DMS53 treated with DMSO at 0.1 percent for 48 hours (cell line): ENCODE results near the gene LRIT1.
"Not testable (repeated sequence)": the region's sequence is repeated elsewhere in the genome, so short reads cannot be mapped to it uniquely, and the experiment has no call there.

ENCODE experiments used
- DNase-seq: peaks from one replicate; lab custom pipeline; 2025; ENCODE audit not compliant: unreplicated experiment; lab: John Stamatoyannopoulos, UW

LRIT1 gene, protein sequence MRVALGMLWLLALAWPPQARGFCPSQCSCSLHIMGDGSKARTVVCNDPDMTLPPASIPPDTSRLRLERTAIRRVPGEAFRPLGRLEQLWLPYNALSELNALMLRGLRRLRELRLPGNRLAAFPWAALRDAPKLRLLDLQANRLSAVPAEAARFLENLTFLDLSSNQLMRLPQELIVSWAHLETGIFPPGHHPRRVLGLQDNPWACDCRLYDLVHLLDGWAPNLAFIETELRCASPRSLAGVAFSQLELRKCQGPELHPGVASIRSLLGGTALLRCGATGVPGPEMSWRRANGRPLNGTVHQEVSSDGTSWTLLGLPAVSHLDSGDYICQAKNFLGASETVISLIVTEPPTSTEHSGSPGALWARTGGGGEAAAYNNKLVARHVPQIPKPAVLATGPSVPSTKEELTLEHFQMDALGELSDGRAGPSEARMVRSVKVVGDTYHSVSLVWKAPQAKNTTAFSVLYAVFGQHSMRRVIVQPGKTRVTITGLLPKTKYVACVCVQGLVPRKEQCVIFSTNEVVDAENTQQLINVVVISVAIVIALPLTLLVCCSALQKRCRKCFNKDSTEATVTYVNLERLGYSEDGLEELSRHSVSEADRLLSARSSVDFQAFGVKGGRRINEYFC

GRCh38 chr10:84241185-84241790 lies at the start of gene LRIT1:
Gene LRIT1 (minus strand): TSS chr10:84241546. CDS start chr10:84241439, 107 bp downstream.
- DNase-seq, result no peak

GRCh38 chr10:84290235-84290634 lies 48.9 kb upstream of the LRIT1 start:
- DNase-seq, result no peak

DNA sequence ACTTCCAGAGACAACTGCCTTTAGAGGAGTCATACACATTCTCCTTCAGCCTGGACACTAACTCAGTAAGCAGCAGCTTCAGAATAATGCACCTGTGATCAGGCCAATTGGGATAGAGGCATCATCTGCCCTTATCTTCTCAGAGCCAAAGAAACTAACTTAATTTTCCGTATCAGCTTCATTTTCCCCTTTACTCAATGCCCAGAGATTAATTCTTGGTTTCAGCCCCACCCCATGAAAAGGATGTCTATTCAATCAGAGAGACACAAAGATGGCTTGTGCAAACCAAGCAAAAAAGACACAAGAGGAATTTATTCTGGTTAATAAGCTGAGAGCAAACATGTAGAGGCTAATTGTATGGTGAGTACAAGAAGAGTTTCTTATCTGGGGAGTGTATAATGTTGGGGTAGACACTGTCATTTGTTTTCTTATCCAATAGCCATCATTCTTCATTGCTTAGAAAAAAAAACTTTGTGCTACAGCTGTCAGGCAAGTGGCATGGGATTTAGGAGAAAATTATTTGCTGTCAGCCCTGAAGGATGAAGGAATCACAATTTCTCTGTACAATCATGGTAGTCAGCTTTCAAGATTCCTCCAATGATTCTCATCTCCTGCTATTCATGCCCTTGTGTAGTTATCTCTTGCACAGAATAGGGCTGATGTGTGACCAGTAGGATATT lies 48.3 kb upstream of the LRIT1 start:
- DNase-seq, result no peak

- DNase-seq, result no peak
These were observed 46.8 kb upstream of the LRIT1 start for GRCh38 chr10:84288151-84288550.

GRCh38 chr10:84286695-84287094 lies 45.3 kb upstream of the LRIT1 start:
- no peak for DNase-seq

DNA sequence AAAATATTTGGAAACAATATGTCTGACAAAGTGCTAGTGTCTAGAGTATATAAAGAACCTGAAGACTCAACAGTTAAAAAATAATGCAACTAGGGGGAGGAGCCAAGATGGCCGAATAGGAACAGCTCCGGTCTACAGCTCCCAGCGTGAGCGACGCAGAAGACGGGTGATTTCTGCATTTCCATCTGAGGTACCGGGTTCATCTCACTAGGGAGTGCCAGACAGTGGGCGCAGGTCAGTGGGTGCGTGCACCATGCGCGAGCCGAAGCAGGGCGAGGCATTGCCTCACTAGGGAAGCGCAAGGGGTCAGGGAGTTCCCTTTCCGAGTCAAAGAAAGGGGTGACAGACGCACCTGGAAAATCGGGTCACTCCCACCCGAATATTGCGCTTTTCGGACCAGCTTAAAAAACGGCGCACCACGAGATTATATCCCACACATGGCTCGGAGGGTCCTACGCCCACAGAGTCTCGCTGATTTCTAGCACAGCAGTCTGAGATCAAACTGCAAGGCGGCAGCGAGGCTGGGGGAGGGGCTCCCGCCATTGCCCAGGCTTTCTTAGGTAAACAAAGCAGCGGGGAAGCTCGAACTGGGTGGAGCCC lies 38.6 kb upstream of the LRIT1 start:
- not testable (repeated sequence) for DNase-seq

DNA sequence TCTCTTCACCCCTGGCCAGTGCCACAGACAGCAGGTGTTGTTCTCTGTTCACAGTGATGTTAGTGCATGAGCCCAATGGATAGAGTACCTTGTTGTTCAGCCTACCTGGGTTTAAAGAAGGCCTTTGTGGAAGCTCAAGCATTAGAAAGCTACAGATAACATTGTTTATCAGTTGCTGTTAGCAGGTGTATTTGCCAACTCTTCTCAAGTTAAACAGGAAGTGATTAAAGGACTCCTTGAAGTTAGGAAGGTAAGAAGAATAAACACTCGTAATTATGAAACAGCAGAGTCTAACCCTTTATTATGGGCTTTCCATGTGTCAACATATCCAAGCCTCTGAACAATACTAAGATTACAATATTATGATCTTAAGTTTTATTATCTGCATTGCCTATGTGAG lies 29.4 kb upstream of the LRIT1 start:
- DNase-seq, result peak; percentile 99

DNA sequence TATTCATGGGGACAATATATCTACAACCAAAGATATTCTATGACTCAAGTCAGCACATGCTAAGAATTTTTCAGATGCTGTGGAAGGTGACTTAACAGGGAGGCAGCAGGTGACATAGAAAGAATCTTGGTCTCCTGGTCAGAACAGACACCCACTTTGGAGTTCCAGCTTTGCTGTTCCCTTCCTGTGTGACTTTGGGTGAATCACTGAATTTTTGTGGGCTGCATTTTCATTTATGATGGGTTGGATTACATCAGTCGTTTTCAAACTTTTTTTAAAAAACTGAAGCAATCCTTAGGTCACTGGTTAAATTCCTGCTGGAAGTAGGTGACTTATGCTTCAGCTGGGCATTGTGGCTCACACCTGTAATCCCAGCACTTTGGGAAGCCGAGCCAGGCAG lies 28.4 kb upstream of the LRIT1 start:
- DNase-seq, result no peak

DNA sequence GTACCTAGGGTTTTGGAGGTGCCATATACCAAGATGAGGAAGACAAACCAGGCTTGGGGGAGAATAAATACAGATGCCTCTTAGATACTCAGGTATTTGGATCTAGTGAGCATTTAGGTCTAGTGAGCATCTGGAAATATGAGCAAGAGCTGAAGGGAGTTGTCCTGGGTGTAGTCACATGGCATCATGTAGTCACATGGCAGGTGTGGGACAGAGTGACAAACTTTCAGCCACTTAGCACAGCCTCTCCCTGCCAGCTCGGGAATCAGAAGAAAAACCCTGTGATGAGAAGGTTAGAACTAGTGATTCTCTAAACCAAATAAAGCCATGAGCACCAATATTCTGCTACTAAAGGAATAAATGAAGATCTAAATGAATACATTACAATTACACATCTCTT lies 27.8 kb upstream of the LRIT1 start:
- no peak for DNase-seq

DNA sequence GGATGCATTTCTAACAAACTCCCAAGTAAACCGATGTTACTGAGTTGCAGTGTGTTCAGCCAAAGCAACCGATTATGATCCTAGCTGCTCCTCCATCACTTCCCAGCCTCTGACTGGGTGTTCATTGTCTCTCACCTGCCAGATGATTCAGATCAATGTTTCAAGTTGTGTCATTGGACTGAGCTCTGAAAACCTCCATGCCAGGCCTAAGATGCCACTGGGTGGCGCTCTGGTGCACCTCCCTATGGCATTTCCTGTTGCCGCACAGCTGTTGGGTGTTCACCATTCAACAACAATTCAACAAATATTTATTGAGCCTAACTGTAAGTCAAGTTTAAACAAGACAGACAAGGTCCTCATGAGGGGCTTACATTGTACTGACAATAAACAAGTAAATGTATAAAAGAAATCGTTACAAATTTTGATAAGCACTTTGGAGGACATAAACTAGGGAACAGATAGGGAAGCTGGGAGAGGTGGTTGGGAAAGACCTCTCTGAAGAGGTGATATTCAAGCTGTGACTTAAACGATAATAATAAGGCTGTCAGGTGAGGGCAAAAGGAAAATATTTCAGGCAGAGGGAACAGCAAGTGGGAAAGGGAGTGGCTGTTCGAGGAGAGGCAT lies 26.3 kb upstream of the LRIT1 start:
- peak; percentile 91 for DNase-seq

DNA sequence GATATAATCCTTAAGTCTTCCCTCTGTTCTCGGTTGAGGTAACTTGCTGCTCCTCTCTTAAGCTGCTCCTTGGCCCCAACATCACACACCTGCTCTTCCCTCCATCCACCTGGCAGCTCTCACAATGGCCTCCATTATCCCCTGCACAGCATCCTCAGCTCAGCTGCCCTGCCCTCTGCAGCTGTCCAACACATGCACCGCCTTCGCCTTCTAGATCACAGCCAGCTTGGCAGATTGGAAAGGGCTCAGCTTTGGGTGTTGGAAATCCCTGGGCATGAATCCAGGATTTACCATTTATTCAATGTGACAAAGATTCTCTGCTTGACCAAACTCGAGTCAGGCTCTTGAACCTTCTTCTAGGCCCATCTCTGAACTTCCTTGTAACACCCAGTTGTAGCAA lies 24.1 kb upstream of the LRIT1 start:
- DNase-seq, result peak; percentile 27

- DNase-seq, result peak; percentile 74
These were observed 23.3 kb upstream of the LRIT1 start for GRCh38 chr10:84264611-84265141.

DNA sequence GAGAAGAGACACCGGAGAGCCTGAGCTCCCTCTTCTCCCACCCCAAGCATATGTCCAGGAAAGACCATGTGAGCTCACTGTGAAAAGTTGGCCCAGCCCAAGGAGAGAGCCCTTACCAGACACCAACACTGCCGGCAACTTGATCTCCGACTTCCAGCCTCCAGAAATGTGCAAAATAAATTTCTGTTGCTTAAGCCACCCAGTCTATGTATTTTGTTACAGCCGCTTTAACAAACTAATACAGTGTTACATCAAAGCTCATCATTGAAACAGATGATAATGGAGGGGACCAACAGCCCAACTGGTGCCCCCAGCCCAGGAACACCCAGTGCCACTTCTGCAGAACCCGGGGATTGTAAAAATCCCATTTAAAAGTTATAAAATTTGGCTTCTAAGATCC lies 22.4 kb upstream of the LRIT1 start:
- no peak for DNase-seq

- no peak for DNase-seq
These were observed 21.0 kb upstream of the LRIT1 start for GRCh38 chr10:84262190-84262956.

GRCh38 chr10:84261236-84261915 lies 20.0 kb upstream of the LRIT1 start:
- no peak for DNase-seq

GRCh38 chr10:84258034-84258695 lies 16.8 kb upstream of the LRIT1 start:
- DNase-seq, result no peak

DNA sequence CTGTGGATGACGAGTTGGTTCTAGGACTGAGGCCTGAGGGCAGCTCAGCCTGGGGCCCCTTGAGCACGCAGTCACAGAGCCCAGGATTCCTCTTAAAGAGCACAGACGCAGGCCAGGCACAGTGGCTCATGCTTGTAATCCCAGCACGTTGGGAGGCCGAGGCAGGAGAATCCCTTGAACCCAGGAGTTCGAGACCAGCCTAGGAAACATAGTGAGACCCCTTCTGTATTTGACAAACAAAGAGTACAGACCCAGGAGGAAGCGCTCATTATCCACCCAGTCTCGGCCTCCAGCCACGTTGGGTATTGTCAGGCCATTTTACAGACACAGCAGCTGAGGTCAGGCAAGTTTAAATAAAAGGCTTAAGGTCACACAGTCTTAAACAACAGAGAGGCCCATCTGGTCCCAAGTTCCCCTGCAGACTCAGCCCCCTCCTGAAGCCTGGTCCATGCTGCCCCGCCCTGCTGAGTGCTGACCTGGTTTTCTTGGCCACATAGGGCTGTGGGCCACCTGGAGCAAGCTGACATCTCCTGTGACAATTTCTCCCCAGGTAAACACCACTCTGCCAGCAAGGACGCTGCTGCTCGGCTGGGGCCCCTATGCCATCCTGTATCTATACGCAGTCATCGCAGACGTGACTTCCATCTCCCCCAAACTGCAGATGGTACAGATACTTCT lies 16.1 kb upstream of the LRIT1 start:
- no peak for DNase-seq
